Endothelial cell of umbilical vein (primary cell): ENCODE results near the gene PDXDC1.
"Not testable (repeated sequence)": the region's sequence is repeated elsewhere in the genome, so short reads cannot be mapped to it uniquely, and the experiment has no call there.

Experiments
- CTCF ChIP-seq, 2 donors: IDR thresholded peaks; 1 replicate in 1 of 2; 2 replicates in 1 of 2; pipeline ENCODE4 v1.5.1; 2011; ENCODE audit warnings: low read length in 2 of 2, mild to moderate bottlenecking in 2 of 2, moderate library complexity in 2 of 2, control low read depth in 1 of 2, inconsistent platforms in 1 of 2, low read depth in 1 of 2; ENCODE audit not compliant: insufficient read depth in 1 of 2; ENCODE audit errors: extremely low read depth in 1 of 2
- EZH2 ChIP-seq: IDR thresholded peaks from 2 replicates; pipeline ENCODE4 v1.6.1; 2012; ENCODE audit warnings: borderline replicate concordance, low read depth, mild to moderate bottlenecking, moderate library complexity, low read length, inconsistent platforms; ENCODE audit not compliant: severe bottlenecking

- not testable (repeated sequence) for TF ChIP-seq EZH2; CTCF (IDR thresholded peaks at IDR 0.05; ENCODE audit: extremely low read depth in 1 of 2, insufficient read depth in 1 of 2, low read depth in 1 of 2, low read length in 2 of 2)
These were observed 153.0 kb downstream of the PDXDC1 start for GRCh38 chr16:15127641-15128425.
